IPS-20b (cell line): ENCODE results near the gene KRTAP19-8.

Source experiments
- H3K27ac ChIP-seq: one replicate; pipeline ENCODE4 v1.5.1; 2013; ENCODE audit warnings: low read length
- H3K27me3 ChIP-seq: 2 replicates; pipeline ENCODE4 v1.6.1; 2013; ENCODE audit warnings: mild to moderate bottlenecking, low read length, inconsistent platforms; ENCODE audit not compliant: insufficient read depth
- H3K36me3 ChIP-seq: 2 replicates; pipeline ENCODE4 v1.6.1; 2013; ENCODE audit warnings: low read depth, mild to moderate bottlenecking, inconsistent platforms, low read length, moderate library complexity; ENCODE audit not compliant: insufficient read depth
- H3K4me1 ChIP-seq: 2 replicates; pipeline ENCODE4 v1.6.1; 2013; ENCODE audit warnings: mild to moderate bottlenecking, control low read depth, inconsistent platforms, low read length, moderate library complexity; ENCODE audit not compliant: insufficient read depth
- H3K4me3 ChIP-seq: 2 replicates; pipeline ENCODE4 v1.5.1; 2013; ENCODE audit warnings: mild to moderate bottlenecking, low read length, inconsistent platforms
- H3K9ac ChIP-seq: 2 replicates; pipeline ENCODE4 v1.6.1; 2013; ENCODE audit warnings: low read depth, mild to moderate bottlenecking, inconsistent platforms, low read length, moderate library complexity
- H3K9me3 ChIP-seq: 2 replicates; pipeline ENCODE4 v1.6.1; 2013; ENCODE audit warnings: mild to moderate bottlenecking, low read depth, low read length, inconsistent platforms; ENCODE audit not compliant: insufficient read depth

Gene KRTAP19-8, protein sequence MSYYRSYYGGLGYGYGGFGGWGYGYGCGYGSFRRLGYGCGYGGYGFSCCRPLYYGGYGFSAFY

DNA sequence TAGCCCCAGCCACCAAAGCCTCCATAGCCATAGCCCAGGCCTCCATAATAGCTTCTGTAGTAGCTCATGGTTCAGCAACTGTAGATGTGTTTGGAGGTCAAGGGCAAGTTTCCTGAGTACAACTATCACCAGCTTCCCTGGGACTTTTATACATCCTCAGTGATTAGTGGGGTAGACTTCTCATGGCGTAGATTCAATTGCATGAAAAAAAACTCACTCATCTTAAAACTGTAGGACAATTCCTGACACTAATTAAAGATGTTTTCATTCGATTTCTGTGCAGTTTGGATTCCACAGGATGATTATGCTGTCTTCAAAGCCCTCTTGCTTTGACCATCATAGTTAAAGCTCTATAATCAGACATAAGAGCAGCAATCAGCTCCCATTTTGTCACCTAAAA is at the start of gene KRTAP19-8:
TSS of gene KRTAP19-8 (minus strand) at position 101 of the 400 bp plus-strand sequence. CDS start at position 68, 33 bp downstream.
- Histone ChIP-seq H3K4me1 (no peaks in the 10 kb centered on the region), H3K27ac (no peak within 1 kb of the TSS), H3K27me3 (no peaks in the 10 kb centered on the region), H3K9ac (no peak within 1 kb of the TSS), H3K4me3 (no peak within 1 kb of the TSS), H3K36me3 (no peaks in the 10 kb centered on the region), H3K9me3 (no peaks in the 10 kb centered on the region)

DNA sequence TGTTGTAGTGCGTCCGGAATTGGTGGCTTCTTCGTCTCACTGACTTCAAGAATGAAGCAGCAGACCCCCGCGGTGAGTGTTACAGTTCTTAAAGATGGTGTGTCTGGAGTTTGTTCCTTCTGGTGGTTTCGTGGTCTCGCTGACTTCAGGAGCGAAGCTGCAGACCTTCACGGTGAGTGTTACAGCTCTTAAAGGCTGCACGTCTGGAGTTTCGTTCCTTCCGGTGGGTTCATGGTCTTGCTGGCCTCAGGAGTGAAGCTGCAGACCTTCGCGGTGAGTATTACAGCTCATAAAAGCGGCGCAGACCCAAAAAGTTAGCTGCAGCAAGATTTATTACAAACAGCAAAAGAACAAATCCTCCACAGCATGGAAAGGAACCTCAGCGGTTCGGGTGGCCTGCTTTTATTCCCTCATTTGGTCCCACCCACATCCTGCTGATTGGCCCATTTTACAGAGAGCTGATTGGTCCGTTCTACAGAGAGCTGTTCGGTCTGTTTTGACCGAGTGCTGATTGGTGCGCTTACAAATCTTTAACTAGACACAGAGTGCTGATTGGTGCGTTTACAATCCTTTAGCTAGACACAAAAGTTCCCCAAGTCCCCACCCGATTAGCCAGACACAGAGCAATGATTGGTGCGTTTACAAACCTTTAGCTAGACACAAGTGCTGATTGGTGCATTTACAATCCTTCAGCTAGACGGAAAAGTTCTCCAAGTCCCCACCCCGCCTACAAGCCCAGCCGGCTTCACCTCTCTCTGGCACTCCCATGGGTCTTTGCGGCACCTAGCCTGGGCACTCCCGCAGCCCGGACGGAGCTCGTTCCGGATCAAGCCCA is 49.6 kb upstream of the KRTAP19-8 start:
- no peak overlapping the region for H3K27ac ChIP-seq
- no peak overlapping the region for H3K9ac ChIP-seq
- no peaks in the 10 kb centered on the region for H3K27me3 ChIP-seq
- no peaks in the 10 kb centered on the region for H3K9me3 ChIP-seq
- no peaks in the 10 kb centered on the region for H3K36me3 ChIP-seq
- H3K4me3 ChIP-seq = no peak overlapping the region
- no peaks in the 10 kb centered on the region for H3K4me1 ChIP-seq

DNA sequence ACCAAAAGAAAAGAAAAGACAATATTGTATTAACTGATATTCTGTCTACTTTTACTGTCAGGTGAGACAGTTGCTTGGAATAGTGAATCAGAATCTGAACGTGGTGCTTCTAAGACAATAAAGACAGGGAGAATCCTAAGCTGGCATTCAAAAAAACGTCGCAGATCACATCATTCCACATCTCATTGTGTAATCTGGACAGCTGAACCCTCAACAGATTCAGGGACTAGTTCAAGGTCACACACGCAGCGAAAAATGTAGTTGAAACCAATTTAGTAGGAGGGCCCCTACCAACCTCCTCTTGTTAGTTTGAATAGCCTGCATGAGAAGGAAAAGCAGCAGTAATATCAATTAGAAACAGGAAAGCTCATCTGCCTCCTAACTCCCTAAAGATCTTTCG is 46.4 kb upstream of the KRTAP19-8 start:
- Histone ChIP-seq H3K9me3 (no peaks in the 10 kb centered on the region), H3K4me3 (no peak overlapping the region), H3K36me3 (no peaks in the 10 kb centered on the region), H3K27me3 (no peaks in the 10 kb centered on the region), H3K27ac (no peak overlapping the region), H3K4me1 (no peaks in the 10 kb centered on the region), H3K9ac (no peak overlapping the region)

DNA sequence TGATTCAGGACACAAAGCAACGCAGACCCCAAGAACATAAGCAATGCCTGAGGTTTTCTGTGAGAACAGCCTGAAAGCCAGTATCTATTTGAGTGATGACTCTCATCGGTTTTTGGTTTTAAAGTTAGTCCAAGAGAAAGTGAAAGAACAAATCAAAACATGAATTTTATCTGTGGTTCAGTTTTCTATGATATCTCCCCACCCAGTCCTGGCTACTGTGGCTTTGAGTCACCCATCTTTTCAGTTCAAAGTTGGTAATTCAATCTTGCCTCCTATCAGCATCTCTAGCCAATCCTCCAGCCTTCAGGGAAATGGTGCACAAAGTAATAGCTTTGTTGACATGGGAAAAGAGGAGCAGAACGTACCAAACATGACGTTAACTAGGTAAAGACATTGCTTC is 40.5 kb upstream of the KRTAP19-8 start:
- no peak overlapping the region for H3K9ac ChIP-seq
- no peak overlapping the region for H3K4me3 ChIP-seq
- H3K9me3 ChIP-seq = no peaks in the 10 kb centered on the region
- no peak overlapping the region for H3K27ac ChIP-seq
- H3K27me3 ChIP-seq = no peaks in the 10 kb centered on the region
- no peaks in the 10 kb centered on the region for H3K36me3 ChIP-seq
- no peaks in the 10 kb centered on the region for H3K4me1 ChIP-seq

DNA sequence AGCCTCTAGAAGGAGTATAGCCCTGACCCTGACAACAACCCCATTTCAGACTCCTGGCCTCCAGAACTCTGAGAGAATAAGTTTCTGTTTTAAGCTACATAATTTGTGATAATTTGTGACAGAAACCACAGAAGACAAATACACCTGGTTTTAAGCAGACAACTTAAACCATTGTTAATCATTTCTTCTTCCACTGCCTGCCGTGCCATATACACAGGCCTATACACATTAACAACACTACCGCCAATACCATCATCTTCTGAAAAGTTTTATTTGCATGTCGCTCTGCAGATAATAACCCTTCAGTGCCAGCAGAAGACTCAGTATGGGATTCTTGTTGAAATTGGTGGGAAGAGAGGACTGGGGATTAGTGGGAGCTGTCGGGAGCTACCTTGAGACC is 39.9 kb upstream of the KRTAP19-8 start:
- H3K27ac ChIP-seq = no peak overlapping the region
- H3K4me1 ChIP-seq = no peaks in the 10 kb centered on the region
- H3K27me3 ChIP-seq = no peaks in the 10 kb centered on the region
- no peaks in the 10 kb centered on the region for H3K36me3 ChIP-seq
- no peaks in the 10 kb centered on the region for H3K9me3 ChIP-seq
- no peak overlapping the region for H3K9ac ChIP-seq
- no peak overlapping the region for H3K4me3 ChIP-seq

DNA sequence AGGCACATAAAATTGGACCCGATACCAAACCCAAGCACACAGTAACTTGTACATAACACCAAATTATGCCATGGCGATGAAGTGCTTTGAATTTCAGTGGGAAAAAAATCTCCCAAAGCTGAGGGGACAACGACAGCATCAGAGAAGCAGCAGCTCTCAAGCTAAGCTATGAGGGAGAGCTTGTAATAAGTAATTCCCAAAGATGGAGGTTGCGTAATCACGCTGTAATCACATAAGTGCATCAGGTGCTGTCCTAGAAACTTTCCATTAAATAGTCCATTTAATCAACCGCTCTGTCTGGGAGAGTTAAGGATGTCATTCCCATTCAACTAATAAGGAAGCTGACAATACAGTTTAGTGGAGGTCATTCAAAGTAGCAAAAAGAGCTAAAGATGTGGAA is 37.6 kb upstream of the KRTAP19-8 start:
- Histone ChIP-seq H3K9ac (no peak overlapping the region), H3K27ac (no peak overlapping the region), H3K36me3 (no peaks in the 10 kb centered on the region), H3K9me3 (no peaks in the 10 kb centered on the region), H3K27me3 (no peaks in the 10 kb centered on the region), H3K4me3 (no peak overlapping the region), H3K4me1 (no peaks in the 10 kb centered on the region)

DNA sequence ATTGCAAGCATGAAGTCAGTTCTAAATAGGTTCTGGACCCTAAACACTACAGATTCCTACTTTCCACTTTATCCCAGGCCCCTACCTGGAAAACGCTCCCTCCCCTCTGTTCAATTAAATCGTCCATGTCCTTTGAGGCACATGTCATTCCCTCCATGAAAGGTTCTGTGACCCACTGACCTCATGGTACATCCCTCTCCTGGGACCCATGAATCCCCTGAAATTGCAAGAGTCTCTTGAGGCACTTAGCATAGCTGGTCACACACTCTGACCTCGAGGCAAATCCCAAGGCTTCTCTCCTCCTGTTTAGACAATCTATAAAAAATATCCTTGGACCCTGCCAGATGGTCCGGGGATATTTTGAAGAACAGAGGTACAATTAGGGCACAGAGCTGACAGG is 34.3 kb upstream of the KRTAP19-8 start:
- Histone ChIP-seq H3K27ac (no peak overlapping the region), H3K4me1 (no peaks in the 10 kb centered on the region), H3K36me3 (no peaks in the 10 kb centered on the region), H3K27me3 (no peaks in the 10 kb centered on the region), H3K4me3 (no peak overlapping the region), H3K9ac (no peak overlapping the region), H3K9me3 (no peaks in the 10 kb centered on the region)

DNA sequence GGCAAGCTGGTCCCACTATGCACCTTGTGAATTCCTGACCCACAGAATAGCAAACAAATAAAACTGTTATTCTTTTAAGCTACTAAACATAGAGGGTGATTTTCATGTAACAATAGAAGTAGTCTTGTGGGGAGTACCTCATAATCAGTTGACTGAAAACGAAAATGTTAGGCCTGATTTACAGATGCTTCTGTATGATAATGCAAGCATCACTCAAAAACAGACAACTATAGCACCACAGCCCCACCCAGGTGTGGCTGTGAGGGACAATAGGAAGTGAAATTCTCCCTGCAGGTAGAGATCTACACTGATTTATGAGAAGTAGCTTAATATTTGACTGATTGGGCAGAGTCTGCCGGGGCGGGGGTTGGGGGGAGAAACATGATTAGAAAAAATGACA is 26.5 kb upstream of the KRTAP19-8 start:
- Histone ChIP-seq H3K4me3 (no peak overlapping the region), H3K27me3 (no peaks in the 10 kb centered on the region), H3K9me3 (no peaks in the 10 kb centered on the region), H3K36me3 (no peaks in the 10 kb centered on the region), H3K9ac (no peak overlapping the region), H3K27ac (no peak overlapping the region), H3K4me1 (no peaks in the 10 kb centered on the region)

DNA sequence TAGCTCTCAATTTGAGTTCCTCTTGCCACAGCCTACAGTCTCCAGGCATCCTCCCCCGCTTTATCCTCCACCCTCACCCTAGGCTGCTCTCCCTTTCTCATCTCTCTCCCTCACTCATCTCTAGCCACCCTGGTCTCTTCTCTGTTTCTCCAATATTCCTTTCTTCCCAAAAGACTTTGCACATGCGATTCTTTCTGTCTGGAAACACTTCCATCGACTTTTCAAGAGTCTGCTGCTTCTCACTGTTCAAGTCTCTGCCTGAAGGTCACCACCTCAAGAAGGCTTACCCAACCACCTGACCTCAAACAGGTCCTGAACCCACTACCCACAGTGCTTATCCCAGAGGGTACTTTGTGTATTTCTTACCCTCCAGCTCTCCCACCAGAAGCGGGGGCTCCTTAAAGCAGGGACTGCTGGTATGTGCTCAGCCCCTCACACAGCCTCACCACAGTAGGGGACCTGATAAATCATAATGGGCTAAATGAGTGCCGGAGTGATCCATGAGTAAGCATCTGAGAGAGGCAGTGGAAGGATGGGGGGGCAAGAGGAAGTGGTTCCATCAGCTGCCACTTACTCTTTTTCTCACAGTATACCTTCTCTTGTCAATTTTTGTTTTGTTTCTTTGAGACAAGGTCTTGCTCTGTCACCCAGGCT is 14.3 kb upstream of the KRTAP19-8 start:
- Histone ChIP-seq H3K4me3 (no peak overlapping the region), H3K36me3 (no peaks in the 10 kb centered on the region), H3K4me1 (no peaks in the 10 kb centered on the region), H3K27me3 (no peaks in the 10 kb centered on the region), H3K9ac (no peak overlapping the region), H3K27ac (no peak overlapping the region), H3K9me3 (no peaks in the 10 kb centered on the region)

DNA sequence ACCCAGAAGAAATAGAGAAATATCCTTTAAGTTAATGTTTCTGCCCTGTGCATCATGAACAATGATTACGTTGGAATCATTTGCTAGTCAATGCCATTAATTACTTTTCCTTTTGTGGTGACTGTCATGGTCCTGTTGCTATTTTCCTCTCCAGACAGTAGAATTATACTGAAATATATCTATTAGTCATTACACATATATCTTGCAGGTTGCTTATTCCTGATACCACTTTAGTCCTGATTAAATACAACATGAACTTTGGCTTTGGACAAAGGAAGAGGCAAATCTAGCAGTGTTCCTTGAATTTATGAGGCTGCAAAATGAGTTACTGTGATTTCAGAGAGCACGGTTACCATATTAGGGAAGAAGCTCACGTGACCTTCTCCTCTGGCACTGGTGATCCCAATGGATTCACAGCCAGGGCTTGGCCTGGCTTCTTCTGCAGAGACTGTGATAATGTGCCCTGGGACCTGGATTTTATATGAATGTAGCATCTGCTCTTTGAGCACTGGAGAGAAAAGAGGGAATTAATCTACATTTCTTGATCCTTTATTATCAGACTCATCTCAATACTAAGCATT is 12.4 kb upstream of the KRTAP19-8 start:
- H3K9ac ChIP-seq = no peak overlapping the region
- H3K9me3 ChIP-seq = no peaks in the 10 kb centered on the region
- H3K4me1 ChIP-seq = no peaks in the 10 kb centered on the region
- no peaks in the 10 kb centered on the region for H3K27me3 ChIP-seq
- no peak overlapping the region for H3K4me3 ChIP-seq
- H3K36me3 ChIP-seq = no peaks in the 10 kb centered on the region
- H3K27ac ChIP-seq = no peak overlapping the region

DNA sequence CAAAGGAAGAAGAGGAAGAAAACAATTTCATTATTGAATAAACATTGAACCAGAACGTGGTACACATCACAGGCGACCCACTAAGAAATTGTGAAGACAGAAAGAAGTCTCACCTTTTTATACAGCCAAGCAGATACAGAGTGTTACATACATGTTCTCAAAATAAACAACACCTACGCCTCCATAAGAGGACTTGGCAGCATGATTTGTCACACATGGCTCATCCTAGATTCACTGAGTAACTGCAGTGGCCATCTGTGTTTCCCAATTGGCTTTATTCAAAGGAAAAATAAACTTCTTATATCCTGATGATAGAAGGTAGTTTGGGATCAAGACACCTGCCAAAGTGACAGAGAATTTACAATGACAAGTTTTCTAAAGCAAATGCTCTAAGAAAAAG is 7.6 kb upstream of the KRTAP19-8 start:
- Histone ChIP-seq H3K4me1 (no peaks in the 10 kb centered on the region), H3K36me3 (no peaks in the 10 kb centered on the region), H3K27me3 (no peaks in the 10 kb centered on the region), H3K4me3 (no peak overlapping the region), H3K9ac (no peak overlapping the region), H3K9me3 (no peaks in the 10 kb centered on the region), H3K27ac (no peak overlapping the region)

DNA sequence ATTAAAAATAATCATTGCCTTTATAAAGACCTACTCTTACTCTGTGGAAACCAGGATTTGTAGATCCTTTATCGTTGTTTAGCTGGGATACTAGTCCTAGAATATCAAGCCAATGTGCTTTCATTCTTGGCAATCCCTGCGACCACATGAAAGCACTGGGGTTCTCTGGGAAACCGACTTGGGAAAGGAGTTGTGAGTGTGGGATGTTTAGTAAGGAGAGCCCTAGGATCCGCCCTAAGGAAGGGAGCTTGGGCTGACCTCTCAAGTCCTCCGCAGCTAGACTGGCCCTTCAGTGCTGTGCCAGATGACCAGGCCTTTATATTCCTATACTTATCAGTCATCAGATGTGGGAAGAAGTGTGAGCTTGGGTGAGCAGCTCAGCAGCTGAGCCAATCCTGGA is 5.2 kb upstream of the KRTAP19-8 start:
- Histone ChIP-seq H3K27ac (no peak overlapping the region), H3K4me3 (no peak overlapping the region), H3K27me3 (no peaks in the 10 kb centered on the region), H3K4me1 (no peaks in the 10 kb centered on the region), H3K9me3 (no peaks in the 10 kb centered on the region), H3K9ac (no peak overlapping the region), H3K36me3 (no peaks in the 10 kb centered on the region)
